Midbrain (tissue), 1 donor: ENCODE data around the gene CHIC2.

ENCODE experiments used
- DNase-seq: peaks from one replicate; lab custom pipeline; 2025; lab: John Stamatoyannopoulos, UW

The CHIC2 gene

DNA sequence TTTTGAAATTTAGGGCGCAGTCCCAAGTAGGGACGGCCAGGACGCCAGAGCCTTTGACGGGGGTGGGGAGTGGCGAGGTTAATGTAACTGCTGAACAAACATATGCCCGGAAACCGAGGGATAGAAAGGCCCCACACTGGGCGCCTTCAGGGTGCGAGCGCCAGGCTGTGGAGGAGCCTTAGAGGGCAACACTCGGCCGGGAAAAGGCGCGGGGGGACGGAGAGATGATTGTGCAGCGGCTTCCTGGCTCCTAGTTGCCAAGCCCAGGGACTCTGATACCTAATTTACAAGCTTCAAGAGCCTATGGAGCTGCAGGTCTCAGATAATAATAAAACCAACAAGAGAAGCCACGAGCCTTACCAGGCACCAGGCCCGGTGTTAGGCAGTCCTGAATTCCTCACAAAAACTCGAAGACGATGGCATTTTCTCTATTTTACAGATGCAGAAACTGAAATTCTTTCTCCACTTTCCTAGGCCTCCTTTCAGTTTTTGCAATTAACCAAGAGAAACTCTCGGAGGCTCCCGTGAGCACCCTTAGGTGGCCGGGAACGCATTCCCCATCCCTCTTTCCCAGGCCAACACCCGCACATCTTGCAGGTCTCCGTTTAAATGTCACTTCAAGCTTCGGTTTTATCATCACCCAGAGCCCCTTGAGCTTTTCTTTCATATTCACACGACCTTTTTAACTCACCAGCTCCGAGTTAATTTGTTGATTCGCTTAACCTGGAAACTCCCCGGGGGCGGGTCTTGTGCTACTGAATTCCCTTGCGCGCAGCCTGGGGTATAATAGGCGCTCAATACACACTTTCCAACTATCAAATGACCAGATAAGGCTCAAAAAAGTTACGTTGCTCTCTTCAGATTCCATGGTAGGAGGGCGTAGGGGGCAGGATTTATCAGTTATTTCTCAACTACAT, 29.2 kb upstream of the CHIC2 start:
- DNase-seq = no peak

- no peak for DNase-seq
Measured at GRCh38 chr4:54092405-54093323, 28.3 kb upstream of the CHIC2 start.

GRCh38 chr4:54091637-54092404, 27.4 kb upstream of the CHIC2 start:
- DNase-seq = peak; percentile 53

DNA sequence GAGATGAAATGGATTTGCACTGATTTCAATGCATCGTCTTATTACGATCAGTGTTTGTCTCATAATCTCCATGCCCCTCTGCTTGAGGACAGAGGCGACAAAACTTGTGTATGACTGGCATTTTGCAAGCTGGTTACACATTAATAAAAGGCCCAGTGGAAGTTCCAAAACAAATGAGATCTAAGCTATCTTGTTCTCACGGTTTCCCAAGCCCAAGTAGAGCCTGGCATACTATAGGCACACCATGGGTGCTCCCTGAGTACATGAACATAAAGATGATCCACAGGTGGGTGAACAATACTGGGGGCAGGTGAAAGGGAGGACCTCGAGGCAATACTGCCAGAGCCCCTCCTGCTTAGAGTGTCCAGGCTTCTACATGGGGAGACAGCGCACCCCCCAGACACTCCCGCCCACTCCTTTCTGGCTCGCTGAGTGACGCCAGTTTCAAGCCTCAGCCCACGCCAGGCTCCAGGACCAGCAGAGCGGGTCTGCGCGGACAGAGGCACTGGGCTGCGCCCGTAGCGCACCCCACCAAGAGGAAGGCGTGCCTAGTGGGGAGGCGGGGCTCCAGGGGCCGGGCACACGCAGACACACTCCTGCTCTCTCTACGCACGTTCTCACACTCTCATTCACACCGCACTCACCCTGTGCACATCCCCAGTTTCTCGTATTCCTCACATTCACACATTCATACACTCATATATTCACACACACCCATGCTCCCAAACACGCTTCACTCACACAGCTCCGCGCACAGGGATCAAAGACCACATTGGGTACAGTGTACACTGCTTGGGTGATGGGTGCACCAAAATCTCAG, 26.6 kb upstream of the CHIC2 start:
- no peak for DNase-seq

DNA sequence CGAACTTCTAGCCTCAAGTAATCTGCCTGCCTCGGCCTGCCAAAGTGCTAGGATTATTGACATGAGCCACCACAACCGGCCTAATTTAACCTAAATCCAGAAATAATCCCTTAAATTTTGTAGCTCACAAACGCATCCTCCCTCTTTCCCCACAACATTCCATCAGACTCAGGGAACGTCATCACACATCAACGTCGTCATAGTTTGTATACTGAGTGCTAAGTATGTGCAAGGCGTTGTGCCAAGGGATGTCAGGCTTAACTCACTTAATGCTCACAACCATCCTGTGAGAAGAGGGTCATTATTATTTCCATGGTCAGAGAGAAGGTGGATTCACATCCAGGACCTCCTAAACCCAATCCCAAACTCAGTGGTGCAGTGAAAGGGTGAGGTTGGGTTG, 26.0 kb upstream of the CHIC2 start:
- no peak for DNase-seq

- DNase-seq = no peak
Measured at GRCh38 chr4:54089875-54090274, 25.5 kb upstream of the CHIC2 start.

DNA sequence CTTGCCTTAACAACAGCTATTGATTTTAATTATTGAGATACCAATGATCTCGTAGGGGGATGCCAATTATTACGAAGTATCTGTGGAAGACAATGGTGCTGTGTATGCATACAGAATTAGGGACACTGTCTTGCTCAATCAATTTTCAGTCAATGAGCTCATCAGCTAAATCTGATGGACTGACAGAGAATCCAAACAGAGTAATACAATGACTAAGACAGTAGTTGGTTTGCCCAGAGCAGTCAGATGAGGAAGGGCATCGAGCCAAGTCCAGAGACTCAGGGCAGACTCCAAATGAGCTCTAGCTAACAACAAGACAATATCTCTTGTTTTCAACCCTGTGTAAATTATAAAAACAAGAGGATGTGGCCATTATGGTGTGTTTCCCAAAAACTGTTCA, 20.9 kb upstream of the CHIC2 start:
- peak; percentile 72 for DNase-seq

GRCh38 chr4:54082168-54082567, 17.8 kb upstream of the CHIC2 start:
- no peak for DNase-seq

GRCh38 chr4:54077812-54078211, 13.4 kb upstream of the CHIC2 start:
- DNase-seq = no peak

DNA sequence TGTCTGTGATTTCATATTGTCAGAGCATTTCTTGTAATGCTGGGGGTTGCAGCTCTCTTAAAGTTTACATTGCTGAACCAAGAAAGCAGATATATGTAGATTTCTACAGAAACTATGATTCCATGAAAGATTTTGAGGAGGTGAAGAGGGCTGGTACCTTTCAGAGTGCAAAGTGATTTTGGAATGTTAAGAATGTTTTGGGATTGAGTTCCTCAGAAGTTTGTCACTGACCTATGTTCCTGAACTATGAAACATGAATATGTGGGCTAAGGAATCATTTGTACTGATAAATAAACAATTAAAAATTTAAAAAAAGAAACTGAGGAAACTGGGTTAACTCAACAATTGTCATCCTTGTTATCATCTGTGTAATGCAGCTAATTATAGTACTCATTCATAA, 12.3 kb upstream of the CHIC2 start:
- DNase-seq = no peak

DNA sequence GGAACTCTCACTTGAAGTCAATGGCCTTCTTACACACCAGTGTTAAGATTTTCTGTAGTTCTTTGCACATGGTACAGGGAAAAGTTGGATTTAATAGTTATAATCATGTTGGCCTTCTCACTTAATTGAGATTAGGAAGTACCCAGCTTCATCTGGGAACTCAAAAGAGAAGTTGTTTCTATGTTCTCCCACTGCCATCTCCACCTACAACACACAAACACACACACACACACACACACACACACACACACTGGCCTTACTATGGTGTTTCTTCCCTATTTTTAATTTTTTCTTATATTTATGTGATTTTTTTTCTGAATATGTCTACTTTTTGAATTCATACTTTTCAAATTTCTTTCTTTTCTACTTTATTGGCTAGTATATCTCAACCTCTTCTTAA, 10.0 kb upstream of the CHIC2 start:
- no peak for DNase-seq

DNA sequence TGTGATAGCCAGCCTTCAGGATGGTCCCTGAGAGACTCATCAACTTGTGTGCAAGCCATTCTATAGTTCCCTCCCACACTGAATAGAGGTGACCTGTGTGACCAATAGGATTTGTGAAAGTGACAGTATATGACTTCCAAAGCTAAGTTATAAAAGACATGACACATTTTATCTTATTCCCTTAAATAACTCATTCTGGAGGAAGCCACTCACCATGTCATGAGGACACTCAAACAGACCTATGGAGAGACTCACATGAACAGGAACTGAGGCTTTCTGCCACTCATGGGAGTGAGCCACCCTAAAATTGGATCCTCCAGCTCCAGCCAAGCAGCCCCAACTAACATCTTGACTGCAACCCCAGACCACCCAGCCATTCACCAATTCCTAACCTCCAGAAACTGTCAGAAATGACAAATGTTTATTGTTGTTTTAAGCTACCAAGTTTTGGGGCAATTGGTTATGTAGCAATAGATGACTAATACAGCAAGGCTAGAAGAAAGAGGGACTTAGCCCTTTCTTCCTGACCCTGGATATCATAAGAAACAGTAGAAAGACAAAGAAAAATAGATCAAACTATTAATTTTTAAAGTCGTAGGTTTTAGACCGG, 9.0 kb upstream of the CHIC2 start:
- no peak for DNase-seq

- DNase-seq = no peak
Measured at GRCh38 chr4:54067166-54067565, 2.8 kb upstream of the CHIC2 start.

GRCh38 chr4:54066718-54067129, 2.3 kb upstream of the CHIC2 start:
- DNase-seq = no peak

GRCh38 chr4:54066088-54066415, 1.6 kb upstream of the CHIC2 start:
- DNase-seq = no peak

GRCh38 chr4:54065282-54066087, 1.1 kb upstream of the CHIC2 start:
- no peak for DNase-seq

GRCh38 chr4:54063737-54064316, 578 bp downstream of the CHIC2 start:
- peak; percentile 20 for DNase-seq

GRCh38 chr4:54063229-54063628, 1.2 kb downstream of the CHIC2 start:
- peak; percentile 11 for DNase-seq

GRCh38 chr4:54062392-54062791, 2.0 kb downstream of the CHIC2 start:
- no peak for DNase-seq

GRCh38 chr4:54061873-54062272, 2.5 kb downstream of the CHIC2 start:
- no peak for DNase-seq
